A549 (cell line): ENCODE data around the gene HNF4A. TPM values are rescaled to one million over a fixed set of nuclear protein-coding genes. Genes with fewer than 3 reads are reported as not detected.

Experiments used
- ATAC-seq, 2 experiments: fragments of 200-7000 bp in 1 of 2; fragments of >200 bp in 1 of 2; cut with Nextera tagmentation in 1 of 2; cut with Tn5 transposase in 1 of 2; 3 replicates each; pipeline versions ENCODE4 v1.8.0 to v1.9.1; 2018 to 2020; ENCODE audit warnings: mild to moderate bottlenecking in 1 of 2, moderate library complexity in 1 of 2
- CTCF ChIA-PET: fragments of 300-600 bp; sonication (Branson Sonifier 250); formaldehyde crosslinking; extraction: SDS; loops from one replicate; lab custom pipeline; 2021; ENCODE audit warnings: antibody characterized with exemption, inconsistent platforms; lab: Yijun Ruan, JAX
- POLR2A ChIA-PET: fragments of 350-600 bp; formaldehyde crosslinking; extraction: SDS; loops from one replicate; lab custom pipeline; 2021; ENCODE audit warnings: antibody characterized with exemption, inconsistent platforms; lab: Yijun Ruan, JAX
- DNase-seq, 2 experiments: peaks; one replicate each; pipeline versions ENCODE4 v3.0.0 to v3.0.0-alpha.2; 2011 to 2016; ENCODE audit warnings: low read depth in 1 of 2, low spot score in 1 of 2
- FAIRE-seq: peaks from 2 replicates; lab custom pipeline; 2011; peaks lifted over from hg19 to GRCh38; lab: Jason Lieb, UNC
- H3K27ac ChIP-seq, 2 experiments: fragments of >200 bp; sonication (Bioruptor Twin); formaldehyde crosslinking; 3 replicates each; pipeline ENCODE4 v1.5.1; 2016 to 2017
- H3K4me1 ChIP-seq: fragments of >200 bp; sonication (Bioruptor Twin); formaldehyde crosslinking; 3 replicates; pipeline ENCODE4 v1.6.1; 2016
- H3K4me2 ChIP-seq: fragments of >200 bp; sonication (Bioruptor Twin); formaldehyde crosslinking; 3 replicates; pipeline ENCODE4 v1.6.1; 2016
- H3K4me3 ChIP-seq: fragments of >200 bp; sonication (Bioruptor Twin); formaldehyde crosslinking; 3 replicates; pipeline ENCODE4 v1.5.1; 2016
- H3K9me3 ChIP-seq: fragments of >200 bp; sonication (Bioruptor Twin); formaldehyde crosslinking; 3 replicates; pipeline ENCODE4 v1.6.1; 2016
- BHLHE40 ChIP-seq: IDR thresholded peaks from 2 replicates; pipeline ENCODE4 v1.6.1; 2012; ENCODE audit warnings: low read depth, low read length, inconsistent platforms
- CBX2 ChIP-seq: fragments of 200-600 bp; sonication (generic); IDR thresholded peaks from 2 replicates; pipeline ENCODE4 v1.6.1; 2016; ENCODE audit warnings: low read depth, mild to moderate bottlenecking, borderline replicate concordance
- CTCF ChIP-seq: fragments of >200 bp; sonication (Bioruptor Twin); formaldehyde crosslinking; IDR thresholded peaks from 3 replicates; pipeline ENCODE4 v1.5.1; 2016
- EHF ChIP-seq: fragments of 250-450 bp; sonication (Bioruptor Pico); IDR thresholded peaks from 2 replicates; pipeline ENCODE4 v1.5.0; 2020; ENCODE audit warnings: mild to moderate bottlenecking
- EHMT2 ChIP-seq: fragments of 200-600 bp; sonication (generic); IDR thresholded peaks from 2 replicates; pipeline ENCODE4 v1.6.1; 2016; ENCODE audit warnings: antibody characterized with exemption, low read depth, mild to moderate bottlenecking, moderate library complexity
- HMGXB4 ChIP-seq: fragments of 250-450 bp; sonication (Bioruptor Pico); IDR thresholded peaks from 2 replicates; pipeline ENCODE4 v1.5.0; 2021; ENCODE audit warnings: mild to moderate bottlenecking, moderate library complexity, borderline replicate concordance
- HOXB13 ChIP-seq: fragments of 250-450 bp; sonication (Bioruptor Pico); IDR thresholded peaks from 2 replicates; pipeline ENCODE4 v1.5.0; 2020; ENCODE audit warnings: low read depth, mild to moderate bottlenecking, moderate library complexity
- KDM5A ChIP-seq: fragments of 200-600 bp; sonication (generic); IDR thresholded peaks from 2 replicates; pipeline ENCODE4 v1.6.1; 2016; ENCODE audit warnings: antibody characterized with exemption, mild to moderate bottlenecking
- MAZ ChIP-seq: fragments of 150-350 bp; IDR thresholded peaks from 2 replicates; pipeline ENCODE4 v1.6.1; 2014; ENCODE audit warnings: antibody characterized with exemption, low read depth, low read length, borderline replicate concordance
- MYC ChIP-seq: IDR thresholded peaks from 2 replicates; pipeline ENCODE4 v1.6.1; 2012; ENCODE audit warnings: mild to moderate bottlenecking, inconsistent platforms, low read length, improper control_type of control experiment, borderline replicate concordance
- PBX3 ChIP-seq: IDR thresholded peaks from 2 replicates; pipeline ENCODE4 v1.6.1; 2012
- RAD21 ChIP-seq, 2 experiments: fragments of >200 bp in 1 of 2; sonication (Bioruptor Twin) in 1 of 2; formaldehyde crosslinking in 1 of 2; IDR thresholded peaks in 1 of 2; conservative IDR thresholded peaks in 1 of 2; 2 replicates in 1 of 2; 3 replicates in 1 of 2; pipeline ENCODE4 v1.6.1; 2012 to 2018; ENCODE audit warnings: inconsistent platforms in 1 of 2
- RNF2 ChIP-seq: fragments of 200-600 bp; sonication (generic); IDR thresholded peaks from 2 replicates; pipeline ENCODE4 v1.6.1; 2016; ENCODE audit warnings: low read depth, mild to moderate bottlenecking, antibody characterized with exemption, moderate library complexity, borderline replicate concordance
- SREBF2 ChIP-seq: fragments of 450-650 bp; IDR thresholded peaks from 2 replicates; pipeline ENCODE4 v1.6.1; 2014; ENCODE audit warnings: mild to moderate bottlenecking, moderate library complexity
- TP53 ChIP-seq: fragments of 250-450 bp; sonication (Bioruptor Pico); IDR thresholded peaks from 2 replicates; pipeline ENCODE4 v1.5.0; 2021; ENCODE audit warnings: mild to moderate bottlenecking, moderate library complexity
- WGBS: methylation state at CpG from one replicate; pipeline ENCODE4 v1.1.6; 2017; ENCODE audit errors: missing lambda C conversion rate; 5-methylcytosine and 5-hydroxymethylcytosine counted together
- polyA plus RNA-seq, 4 experiments: library from polyadenylated mRNA; depleted of rRNA in 3 of 4; stranded (reverse); fragments of >200 nt; fragmentation: RNase III in 1 of 4; extraction: RNeasy Plus Mini Kit Qiagen cat#74134 plus additional on column Dnase treatment in 1 of 4; gene quantifications; 2 replicates in 3 of 4; 3 replicates in 1 of 4; pipeline ENCODE4 v1.2.3, GENCODE V29; 2011 to 2017
- TF ChIP-seq, protein P1 (sequence below): fragments of >200 bp; sonication (Bioruptor Twin); formaldehyde crosslinking; IDR thresholded peaks from 3 replicates; pipeline ENCODE4 v1.6.1; 2016

HNF4A gene
- polyA plus RNA-seq, 2 of the 4 experiments (the other 2 are of a cell fraction), result 20.0 to 26.2 TPM

DNA sequence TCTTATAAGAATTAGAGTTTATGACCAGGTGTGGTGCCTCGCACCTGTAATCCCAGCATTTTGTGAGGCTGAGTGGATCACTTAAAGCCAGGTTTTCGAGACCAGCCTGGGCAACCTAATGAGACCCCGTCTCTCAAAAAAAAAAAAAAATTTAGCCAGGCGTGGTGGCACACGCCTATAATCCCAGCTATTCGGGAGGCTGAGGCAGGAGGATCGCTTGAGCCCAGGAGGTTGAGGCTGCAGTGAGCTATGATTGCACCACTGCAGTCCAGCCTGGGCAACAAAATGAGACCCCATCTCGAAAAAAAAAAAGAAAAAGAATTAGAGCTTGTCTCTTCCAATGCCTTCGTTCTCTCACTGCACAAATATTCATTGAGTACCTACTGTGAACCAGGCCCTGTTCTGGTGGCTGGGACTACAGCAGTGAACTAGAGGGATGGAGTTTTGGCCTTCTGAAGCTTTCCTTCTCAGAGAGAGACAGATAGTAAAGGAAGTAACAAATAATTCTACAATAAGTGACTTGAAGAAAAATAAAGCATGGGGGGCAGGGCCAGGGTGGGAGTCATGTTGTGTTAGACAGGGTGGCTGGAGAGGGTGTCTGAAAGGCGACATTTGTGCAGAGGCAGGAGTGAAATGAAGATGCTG, 56.4 kb downstream of the HNF4A start:
- no peak overlapping the region for H3K4me2 ChIP-seq
- no peak for FAIRE-seq
- no peak overlapping the region for H3K27ac ChIP-seq
- ChIA-PET CTCF (interaction anchor here (0.6 to 2.5 kb wide), 5 partner anchors 24 to 392 kb away, joined by 3 to 11 read pairs (median 4); partner anchors contain the start of gene FITM2), POLR2A (no interaction called here)
- WGBS, result 72% methylated on average over 10 of the region's 10 CpGs
- TF ChIP-seq TP53 (CRISPR knock-in tag) (no peak), BHLHE40 (no peak), EHF (CRISPR knock-in tag) (no peak), CTCF (no peak), CBX2 (no peak), PBX3 (no peak), EHMT2 (no peak), SREBF2 (no peak), MAZ (no peak), RNF2 (no peak), MYC (no peak)
- TF ChIP-seq, protein P1, sequence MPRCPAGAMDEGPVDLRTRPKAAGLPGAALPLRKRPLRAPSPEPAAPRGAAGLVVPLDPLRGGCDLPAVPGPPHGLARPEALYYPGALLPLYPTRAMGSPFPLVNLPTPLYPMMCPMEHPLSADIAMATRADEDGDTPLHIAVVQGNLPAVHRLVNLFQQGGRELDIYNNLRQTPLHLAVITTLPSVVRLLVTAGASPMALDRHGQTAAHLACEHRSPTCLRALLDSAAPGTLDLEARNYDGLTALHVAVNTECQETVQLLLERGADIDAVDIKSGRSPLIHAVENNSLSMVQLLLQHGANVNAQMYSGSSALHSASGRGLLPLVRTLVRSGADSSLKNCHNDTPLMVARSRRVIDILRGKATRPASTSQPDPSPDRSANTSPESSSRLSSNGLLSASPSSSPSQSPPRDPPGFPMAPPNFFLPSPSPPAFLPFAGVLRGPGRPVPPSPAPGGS, result no peak
- H3K4me3 ChIP-seq, result no peak overlapping the region
- no peak for DNase-seq
- peaks cover 18% of the 10 kb centered on the region for H3K4me1 ChIP-seq
- no peaks in the 10 kb centered on the region for H3K9me3 ChIP-seq
- ATAC-seq, result no peak

GRCh38 chr20:44412402-44413144, 57.1 kb downstream of the HNF4A start:
- ATAC-seq, result peak in 1 of 2 experiments; percentile 40; a peak in 2 of 6 replicates

More at GRCh38 chr20:44412402-44413144, 57.1 kb downstream of the HNF4A start:
- WGBS, result 91% methylated on average over 24 of the region's 24 CpGs
- FAIRE-seq, result no peak
- ChIA-PET CTCF (interaction anchor here (0.7 to 1.0 kb wide), 2 partner anchors 195 to 393 kb away, joined by 3 to 4 read pairs; no protein-coding TSS in a partner anchor), POLR2A (no interaction called here)
- no peaks in the 10 kb centered on the region for H3K9me3 ChIP-seq
- H3K4me1 ChIP-seq, result peaks cover 11% of the 10 kb centered on the region; the same call in 2 of the 3 replicates
- no peak for TF ChIP-seq HOXB13 (CRISPR knock-in tag)
- no peak for TF ChIP-seq RAD21 (conservative IDR thresholded peaks at IDR 0.05 in 1 of 2, IDR thresholded peaks at IDR 0.05 in 1 of 2)
- no peak for TF ChIP-seq KDM5A
- TF ChIP-seq HMGXB4, result no peak
- no peak overlapping the region for H3K4me3 ChIP-seq
- DNase-seq, result no peak
- 0 out of 6 replicates have a peak overlapping the region, but pooled peaks of 1 of the 2 experiments have one; percentile 1 for H3K27ac ChIP-seq
- no peak overlapping the region for H3K4me2 ChIP-seq
